Measurements from ENCODE around the gene TAS1R2.

TAS1R2 gene

GRCh38 chr1:18796950-18797349 lies 62.5 kb downstream of the TAS1R2 start:
- DNase-seq: no peak

DNA sequence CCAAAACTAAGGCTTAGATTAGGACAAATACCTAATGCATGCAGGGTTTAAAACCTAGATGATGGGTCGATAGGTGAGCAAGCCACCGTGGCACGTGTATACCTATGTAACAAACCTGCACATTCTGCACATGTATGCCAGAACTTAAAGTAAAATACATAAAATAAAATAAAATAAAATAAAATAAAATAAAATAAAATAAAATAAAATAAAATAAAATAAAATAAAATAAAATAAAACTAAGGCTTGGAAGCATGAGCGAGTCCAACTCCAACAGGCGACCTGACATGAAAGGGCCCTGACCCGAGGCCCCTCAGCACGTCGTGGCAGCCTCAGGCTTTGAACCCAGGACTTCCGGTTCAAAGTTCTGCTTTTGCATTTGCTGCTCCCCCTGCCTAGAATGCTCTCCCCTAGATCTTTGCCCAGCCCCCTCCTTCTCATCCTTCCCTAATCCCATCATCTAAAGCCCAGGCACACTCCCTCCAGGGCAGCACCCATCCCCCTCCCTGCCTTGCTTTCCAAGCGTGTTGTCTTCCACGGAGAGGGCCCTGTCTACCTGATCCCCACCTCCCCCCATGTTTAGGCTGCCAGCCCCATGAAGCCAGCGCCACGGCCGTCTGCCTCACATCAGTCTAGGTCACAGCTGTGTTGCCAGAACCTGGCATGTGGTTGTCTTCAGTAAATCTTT lies 64.3 kb downstream of the TAS1R2 start:
- DNase-seq: no peak

DNA sequence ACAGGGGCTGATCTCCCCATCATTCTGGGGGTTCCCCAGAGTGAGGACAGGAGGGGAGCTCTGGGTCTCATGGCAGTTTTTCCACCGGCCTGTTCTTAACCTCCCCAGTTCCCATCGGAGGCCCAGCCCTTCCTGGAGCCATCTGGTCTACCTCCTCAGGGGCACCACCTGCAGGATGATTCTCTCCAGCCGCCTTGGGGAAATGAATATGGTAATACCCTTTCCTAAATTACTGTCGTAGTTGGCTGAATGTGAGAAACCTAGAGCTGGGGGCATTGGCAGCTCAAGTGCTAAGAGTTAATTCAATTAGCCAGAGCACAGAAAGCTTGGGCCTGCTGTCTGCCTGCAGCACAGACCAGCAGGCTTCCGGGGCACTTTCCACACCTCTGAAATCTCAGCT lies 64.9 kb downstream of the TAS1R2 start:
- no peak for DNase-seq

GRCh38 chr1:18794051-18794450 lies 65.4 kb downstream of the TAS1R2 start:
- DNase-seq: no peak

DNA sequence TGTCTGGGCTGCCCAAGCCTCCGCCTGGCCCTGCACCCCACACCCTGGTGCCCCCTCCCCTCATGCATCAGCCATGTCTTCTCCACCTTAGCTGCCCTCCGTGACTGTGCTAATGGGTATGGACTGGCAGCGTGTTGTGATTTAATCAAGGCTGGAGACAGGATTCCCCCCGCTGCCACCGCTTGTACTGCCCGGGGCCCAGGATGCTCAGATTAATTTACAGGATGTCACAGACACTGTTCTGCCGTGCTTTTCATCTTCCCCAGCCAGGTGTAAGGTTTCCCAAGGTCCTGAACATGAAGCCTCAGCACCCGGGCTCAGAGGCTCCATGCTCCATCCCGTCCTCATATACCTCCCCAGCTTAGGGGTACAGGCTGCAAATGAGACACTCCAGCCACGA lies 66.3 kb downstream of the TAS1R2 start:
- no peak for DNase-seq

GRCh38 chr1:18792747-18793146 lies 66.7 kb downstream of the TAS1R2 start:
- DNase-seq: no peak
